GM10266 (cell line): ENCODE data around the gene MAP3K4.

Experiments
- DNase-seq: peaks from one replicate; pipeline ENCODE4 v3.0.0; 2012; ENCODE audit errors: extremely low spot score
- TF ChIP-seq, protein P1 (sequence below): IDR thresholded peaks from 2 replicates; pipeline ENCODE4 v1.5.1; 2012; ENCODE audit warnings: mild to moderate bottlenecking, low read depth; ENCODE audit not compliant: control insufficient read depth, insufficient read depth; ENCODE audit errors: missing control alignments

Gene MAP3K4, protein sequence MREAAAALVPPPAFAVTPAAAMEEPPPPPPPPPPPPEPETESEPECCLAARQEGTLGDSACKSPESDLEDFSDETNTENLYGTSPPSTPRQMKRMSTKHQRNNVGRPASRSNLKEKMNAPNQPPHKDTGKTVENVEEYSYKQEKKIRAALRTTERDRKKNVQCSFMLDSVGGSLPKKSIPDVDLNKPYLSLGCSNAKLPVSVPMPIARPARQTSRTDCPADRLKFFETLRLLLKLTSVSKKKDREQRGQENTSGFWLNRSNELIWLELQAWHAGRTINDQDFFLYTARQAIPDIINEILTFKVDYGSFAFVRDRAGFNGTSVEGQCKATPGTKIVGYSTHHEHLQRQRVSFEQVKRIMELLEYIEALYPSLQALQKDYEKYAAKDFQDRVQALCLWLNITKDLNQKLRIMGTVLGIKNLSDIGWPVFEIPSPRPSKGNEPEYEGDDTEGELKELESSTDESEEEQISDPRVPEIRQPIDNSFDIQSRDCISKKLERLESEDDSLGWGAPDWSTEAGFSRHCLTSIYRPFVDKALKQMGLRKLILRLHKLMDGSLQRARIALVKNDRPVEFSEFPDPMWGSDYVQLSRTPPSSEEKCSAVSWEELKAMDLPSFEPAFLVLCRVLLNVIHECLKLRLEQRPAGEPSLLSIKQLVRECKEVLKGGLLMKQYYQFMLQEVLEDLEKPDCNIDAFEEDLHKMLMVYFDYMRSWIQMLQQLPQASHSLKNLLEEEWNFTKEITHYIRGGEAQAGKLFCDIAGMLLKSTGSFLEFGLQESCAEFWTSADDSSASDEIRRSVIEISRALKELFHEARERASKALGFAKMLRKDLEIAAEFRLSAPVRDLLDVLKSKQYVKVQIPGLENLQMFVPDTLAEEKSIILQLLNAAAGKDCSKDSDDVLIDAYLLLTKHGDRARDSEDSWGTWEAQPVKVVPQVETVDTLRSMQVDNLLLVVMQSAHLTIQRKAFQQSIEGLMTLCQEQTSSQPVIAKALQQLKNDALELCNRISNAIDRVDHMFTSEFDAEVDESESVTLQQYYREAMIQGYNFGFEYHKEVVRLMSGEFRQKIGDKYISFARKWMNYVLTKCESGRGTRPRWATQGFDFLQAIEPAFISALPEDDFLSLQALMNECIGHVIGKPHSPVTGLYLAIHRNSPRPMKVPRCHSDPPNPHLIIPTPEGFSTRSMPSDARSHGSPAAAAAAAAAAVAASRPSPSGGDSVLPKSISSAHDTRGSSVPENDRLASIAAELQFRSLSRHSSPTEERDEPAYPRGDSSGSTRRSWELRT (N-terminal part only)

DNA sequence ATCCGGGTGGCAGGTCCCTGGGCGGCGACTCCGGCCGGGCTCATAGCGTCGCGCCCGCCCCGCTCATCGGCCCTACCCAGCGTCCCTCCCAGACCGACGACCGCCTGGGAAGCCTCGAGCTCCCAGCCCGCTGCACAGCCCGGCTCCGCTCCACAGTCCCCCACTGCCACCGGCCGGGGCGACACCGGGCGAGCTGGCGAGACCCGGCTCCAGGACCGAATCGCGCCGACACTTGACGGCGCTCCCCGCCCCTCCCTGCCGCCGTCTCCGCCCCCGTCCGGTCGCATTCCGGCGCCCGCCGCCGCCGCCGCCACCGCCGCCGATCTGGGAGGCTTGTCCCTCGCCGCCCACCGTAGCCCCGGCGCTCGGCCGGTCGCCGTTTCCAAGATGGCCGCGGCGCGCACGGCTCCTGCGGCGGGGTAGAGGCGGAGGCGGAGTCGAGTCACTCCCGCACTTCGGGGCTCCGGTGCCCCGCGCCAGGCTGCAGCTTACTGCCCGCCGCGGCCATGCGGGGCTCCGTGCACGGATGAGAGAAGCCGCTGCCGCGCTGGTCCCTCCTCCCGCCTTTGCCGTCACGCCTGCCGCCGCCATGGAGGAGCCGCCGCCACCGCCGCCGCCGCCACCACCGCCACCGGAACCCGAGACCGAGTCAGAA lies at the start of gene MAP3K4:
Gene MAP3K4 (plus strand): TSS at position 364 of the 655 bp plus-strand sequence. CDS start 163 bp downstream, at position 527.
- TF ChIP-seq, protein P1, sequence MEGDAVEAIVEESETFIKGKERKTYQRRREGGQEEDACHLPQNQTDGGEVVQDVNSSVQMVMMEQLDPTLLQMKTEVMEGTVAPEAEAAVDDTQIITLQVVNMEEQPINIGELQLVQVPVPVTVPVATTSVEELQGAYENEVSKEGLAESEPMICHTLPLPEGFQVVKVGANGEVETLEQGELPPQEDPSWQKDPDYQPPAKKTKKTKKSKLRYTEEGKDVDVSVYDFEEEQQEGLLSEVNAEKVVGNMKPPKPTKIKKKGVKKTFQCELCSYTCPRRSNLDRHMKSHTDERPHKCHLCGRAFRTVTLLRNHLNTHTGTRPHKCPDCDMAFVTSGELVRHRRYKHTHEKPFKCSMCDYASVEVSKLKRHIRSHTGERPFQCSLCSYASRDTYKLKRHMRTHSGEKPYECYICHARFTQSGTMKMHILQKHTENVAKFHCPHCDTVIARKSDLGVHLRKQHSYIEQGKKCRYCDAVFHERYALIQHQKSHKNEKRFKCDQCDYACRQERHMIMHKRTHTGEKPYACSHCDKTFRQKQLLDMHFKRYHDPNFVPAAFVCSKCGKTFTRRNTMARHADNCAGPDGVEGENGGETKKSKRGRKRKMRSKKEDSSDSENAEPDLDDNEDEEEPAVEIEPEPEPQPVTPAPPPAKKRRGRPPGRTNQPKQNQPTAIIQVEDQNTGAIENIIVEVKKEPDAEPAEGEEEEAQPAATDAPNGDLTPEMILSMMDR = no peak
- peak; percentile 85 for DNase-seq

DNA sequence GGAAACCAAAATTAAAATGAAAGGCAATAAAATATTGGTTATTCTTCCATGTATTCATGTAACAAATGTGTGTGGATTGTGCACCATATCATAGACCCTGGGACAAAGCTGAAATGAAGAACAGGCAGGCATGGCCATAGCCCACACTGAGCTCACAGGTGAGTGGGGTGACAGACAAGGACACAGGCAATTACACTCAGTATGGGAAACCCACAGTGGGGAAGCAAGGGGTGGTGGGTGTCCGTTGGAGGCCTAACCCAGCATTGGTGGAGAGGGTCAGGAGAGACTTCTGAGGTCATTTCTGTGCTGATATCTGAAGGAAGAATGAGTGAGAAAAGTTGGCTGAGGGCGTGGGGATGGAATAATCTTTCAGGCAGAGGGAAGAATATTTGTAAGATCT lies 47.6 kb upstream of the MAP3K4 start:
- TF ChIP-seq, protein P1 = no peak

DNA sequence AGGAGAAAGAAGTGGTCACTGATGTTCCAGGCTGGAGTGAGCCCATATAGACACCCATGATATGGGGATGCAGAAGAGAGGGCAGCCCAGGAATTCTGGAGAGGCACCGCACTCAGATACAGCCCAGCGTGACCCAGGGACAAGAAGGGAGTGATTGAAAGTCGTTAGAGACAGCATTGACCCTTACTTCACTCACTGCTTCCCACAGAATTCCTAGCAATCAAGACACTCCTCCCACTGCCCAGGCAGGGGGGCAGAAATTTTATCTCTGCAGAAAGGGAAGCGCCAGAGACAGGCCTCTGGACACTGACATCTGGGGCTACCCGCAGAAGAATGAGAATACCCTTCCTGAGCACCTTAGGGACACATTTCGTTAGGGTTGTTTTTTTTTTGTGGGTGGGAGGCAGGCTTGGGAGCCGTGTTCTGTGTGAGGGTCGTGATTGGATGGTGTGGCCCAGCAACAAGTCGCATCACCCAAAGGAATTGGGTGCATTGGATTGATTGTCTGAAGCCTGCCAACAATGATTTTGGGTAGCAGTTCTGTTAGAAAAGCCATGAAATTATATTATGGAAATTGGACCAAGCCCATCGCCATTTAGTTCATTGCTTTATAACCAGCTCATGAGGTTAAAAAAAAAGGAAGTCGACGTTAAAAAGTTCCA lies 45.9 kb upstream of the MAP3K4 start:
- DNase-seq = no peak
- TF ChIP-seq, protein P1 = no peak

More for the DNA sequence above, 47.6 kb upstream of the MAP3K4 start:
- DNase-seq = no peak

DNA sequence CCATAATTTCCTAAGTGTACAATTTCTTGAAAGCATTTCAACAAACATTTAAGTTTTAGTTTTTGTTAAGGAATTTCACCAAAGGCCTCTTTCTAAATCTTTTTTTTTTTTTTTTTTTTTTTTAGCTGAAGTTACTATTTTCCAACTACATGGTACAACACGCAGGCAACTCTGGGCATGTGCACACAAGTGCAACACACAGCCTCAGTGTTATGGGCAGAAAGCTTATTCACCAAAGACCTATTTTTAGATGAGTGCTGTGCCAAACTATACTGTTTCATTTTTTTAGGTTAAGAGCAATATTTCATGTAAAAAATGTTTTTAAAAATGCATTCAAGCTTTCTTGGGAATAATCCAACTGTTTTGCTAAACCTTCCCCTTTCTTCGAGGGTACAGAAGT lies 42.0 kb upstream of the MAP3K4 start:
- TF ChIP-seq, protein P1 = no peak
- no peak for DNase-seq

DNA sequence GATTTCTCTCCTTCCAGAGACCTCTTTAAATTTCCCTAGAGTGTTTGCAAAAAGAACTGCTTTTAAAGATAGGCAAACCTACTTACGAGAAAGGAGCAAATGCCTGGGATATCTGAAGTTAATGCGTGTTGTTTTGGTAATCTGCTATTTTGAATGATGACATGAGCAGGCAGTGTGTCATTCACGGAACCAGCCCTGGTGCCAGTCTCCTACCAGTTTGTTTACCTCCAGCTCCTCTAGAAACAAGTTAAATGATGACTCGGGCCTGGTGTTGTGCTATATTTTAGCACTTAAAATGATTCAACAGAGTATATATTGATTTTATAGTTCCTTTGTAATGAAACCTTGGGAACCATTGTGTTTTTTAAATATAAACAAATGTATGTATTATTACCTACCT lies 41.1 kb upstream of the MAP3K4 start:
- TF ChIP-seq, protein P1 = no peak
- no peak for DNase-seq
